Measurements from ENCODE around the gene ENOX1.
A peak's percentile ranks its signal among the peaks of the same experiment; 100 is the strongest.

The ENOX1 gene

DNA sequence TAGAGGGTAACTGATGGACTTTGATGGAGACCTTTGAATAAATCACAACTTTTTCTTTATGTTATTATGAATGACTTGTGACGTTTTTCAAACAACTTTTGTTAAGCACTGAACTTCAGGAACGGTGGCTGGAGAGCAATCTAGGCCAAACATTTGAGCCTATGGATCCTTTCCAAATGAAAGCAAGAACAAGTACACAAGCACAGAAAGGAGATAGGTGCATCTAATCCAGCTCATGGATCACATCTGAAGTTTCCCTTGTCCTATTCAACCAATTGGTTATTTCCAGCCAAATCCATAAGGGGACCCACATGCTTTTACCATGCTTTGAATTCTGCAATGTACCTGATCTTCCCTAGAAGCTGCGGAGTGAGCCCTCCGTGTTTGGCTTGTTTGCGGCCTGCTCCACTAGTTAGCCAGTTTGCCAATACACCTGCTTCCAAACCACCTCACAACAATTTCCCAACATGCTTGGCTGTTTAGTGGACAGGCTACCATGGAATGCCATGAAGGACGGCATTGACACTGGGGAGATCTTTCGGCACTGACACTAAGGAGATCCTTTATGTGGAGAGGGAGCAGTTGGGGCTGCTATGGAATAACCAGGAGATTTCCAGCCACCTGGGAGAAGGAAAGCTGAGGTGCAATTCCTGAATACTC is 447.5 kb downstream of the ENOX1 start:
- no peak for DNase-seq

DNA sequence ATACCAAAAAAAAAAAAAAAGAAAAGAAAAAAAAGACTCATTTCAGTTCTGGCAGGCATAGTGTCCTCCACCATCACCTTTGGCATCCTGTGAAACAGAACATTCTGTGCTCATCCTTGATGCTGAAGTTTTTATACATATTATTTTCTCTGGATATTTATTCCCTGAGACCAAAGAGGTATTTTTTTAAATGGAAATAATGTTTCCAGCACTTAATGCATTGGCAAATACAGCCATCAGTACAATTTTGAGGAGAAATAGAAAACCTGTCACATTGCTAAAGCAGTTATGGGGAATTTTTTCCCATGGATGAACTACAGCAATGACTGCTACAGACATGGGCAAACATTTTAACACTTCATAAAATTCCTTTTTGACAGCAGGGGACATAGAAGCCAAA is 451.0 kb downstream of the ENOX1 start:
- DNase-seq = no peak

DNA sequence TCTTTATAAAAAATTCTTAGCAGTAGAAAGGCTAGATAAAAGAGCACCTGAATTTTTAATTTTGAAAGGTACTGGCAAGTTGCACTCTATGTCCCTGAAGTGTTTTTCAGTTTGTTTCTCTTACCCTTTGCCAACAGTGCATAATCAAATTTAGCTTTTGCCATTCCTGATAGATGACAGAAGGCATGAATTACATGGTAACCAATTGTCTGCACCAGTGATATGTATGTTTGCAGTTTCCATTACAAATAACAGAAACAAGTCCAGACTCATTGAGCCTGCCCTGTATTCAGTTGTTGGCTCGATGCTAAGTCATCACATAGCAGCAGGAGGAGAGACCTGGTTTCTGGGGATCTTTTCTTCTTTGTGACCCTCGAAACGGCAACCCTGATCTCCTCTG is 453.6 kb downstream of the ENOX1 start:
- DNase-seq = no peak

DNA sequence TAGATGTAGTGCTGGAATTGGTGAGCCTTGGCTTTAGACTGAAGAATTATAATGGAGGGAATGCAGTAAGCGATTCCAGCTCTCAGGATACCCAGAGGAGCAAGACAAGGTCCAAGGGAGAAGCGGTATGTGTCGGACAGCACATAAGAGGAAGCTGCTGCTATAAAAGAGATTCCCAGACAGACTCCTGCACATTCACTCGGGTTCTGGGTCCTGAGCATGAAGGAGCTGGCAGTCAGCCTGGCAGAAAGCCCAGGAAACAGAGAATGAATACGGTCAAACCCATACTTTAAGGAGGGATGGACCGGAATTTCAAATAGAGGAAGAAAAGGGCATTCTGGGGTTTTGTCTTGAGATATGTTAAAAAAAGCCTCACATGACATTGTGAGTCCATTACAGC is 455.1 kb downstream of the ENOX1 start:
- DNase-seq = no peak

DNA sequence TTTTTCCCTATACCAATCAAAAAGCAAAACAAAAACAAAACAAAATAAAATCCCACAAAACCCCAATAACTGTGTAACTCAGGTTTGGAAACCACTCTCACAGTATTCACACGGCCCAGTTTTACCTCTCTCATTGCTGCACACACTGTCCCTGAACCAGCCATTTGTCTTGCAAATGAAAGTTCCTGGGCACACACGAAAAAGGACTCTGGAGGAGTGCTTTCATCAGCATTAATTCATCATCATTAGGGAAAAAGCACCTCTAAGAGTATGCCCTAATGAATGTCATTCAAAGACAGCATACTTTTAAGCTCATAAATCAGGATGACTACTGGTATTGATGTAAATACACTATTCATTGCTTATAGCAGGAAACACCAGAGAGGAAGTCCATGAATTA is 457.1 kb downstream of the ENOX1 start:
- DNase-seq = no peak

DNA sequence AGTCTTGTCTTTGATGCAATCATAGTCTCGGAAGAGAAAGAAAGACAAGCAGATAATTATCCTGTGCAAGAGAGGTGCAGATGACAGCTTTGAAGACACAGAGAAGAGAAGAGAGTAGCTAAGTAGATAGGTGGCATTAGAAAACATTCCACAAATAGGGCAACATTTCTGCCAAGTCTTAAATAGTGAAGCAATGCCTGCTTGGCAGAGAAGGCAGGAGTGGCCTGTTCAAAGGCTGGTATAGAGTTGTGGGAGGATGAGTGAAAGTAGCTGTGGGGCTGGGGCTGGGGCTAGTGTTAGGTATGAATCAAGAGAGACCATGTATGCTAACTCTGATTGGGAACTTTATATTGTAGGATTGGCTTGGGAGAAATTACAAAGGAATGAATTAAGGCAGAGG is 457.9 kb downstream of the ENOX1 start:
- no peak for DNase-seq

DNA sequence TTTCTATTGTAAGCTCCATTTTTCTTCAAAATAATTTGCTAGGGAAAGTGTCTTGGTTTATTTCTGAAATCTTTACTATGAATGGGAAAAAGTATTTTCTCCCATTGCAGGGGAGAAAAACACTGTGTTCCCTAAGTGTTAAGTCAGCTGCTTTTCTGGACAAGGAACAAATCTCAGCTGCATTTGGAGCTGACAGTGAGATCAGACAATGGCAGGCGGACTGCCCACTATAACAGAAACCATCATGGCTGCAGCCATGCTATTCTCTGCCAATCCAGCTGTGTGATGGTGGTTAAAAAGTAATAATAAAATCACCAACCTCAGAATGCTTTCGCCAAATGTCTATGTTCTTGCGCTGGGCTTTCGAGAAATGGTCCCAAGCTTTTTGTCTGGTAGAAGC is 460.7 kb downstream of the ENOX1 start:
- no peak for DNase-seq

DNA sequence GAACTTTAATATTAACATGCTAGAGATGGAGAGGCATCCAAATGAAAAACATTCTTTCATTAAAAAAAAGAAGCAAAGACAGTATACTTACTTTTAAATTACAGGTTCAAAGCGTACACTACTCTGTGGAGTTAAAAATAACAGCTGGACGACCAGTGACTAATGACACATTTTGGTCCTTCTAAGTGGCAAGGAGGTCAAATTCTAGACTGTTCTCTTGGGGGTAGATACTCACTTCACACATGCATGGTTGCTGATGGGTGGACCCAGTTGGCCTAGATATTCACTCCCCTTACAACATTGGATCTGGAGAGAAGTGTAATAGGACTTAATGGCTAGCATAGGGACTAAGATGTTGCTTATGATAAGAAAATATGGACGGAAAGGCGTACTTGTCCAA is 461.1 kb downstream of the ENOX1 start:
- no peak for DNase-seq

DNA sequence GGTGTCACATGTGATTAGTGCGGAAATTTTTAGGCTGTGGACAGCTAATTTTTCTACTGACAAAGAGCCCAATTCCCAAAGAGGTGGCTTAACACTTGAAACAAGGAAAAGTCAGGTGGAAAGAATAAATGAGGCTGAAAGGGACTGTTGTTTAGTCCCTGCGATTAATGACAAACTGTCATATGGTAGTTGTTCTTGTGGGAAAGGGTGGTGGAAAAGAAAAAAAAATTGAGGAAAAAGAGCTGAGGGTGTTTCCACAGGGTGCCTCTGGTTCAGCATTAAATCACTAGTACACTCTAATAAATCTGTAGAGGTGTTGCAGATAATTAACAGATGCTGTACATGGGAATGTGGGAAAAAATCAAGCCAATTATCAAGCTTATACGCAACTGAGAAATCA is 462.6 kb downstream of the ENOX1 start:
- no peak for DNase-seq

DNA sequence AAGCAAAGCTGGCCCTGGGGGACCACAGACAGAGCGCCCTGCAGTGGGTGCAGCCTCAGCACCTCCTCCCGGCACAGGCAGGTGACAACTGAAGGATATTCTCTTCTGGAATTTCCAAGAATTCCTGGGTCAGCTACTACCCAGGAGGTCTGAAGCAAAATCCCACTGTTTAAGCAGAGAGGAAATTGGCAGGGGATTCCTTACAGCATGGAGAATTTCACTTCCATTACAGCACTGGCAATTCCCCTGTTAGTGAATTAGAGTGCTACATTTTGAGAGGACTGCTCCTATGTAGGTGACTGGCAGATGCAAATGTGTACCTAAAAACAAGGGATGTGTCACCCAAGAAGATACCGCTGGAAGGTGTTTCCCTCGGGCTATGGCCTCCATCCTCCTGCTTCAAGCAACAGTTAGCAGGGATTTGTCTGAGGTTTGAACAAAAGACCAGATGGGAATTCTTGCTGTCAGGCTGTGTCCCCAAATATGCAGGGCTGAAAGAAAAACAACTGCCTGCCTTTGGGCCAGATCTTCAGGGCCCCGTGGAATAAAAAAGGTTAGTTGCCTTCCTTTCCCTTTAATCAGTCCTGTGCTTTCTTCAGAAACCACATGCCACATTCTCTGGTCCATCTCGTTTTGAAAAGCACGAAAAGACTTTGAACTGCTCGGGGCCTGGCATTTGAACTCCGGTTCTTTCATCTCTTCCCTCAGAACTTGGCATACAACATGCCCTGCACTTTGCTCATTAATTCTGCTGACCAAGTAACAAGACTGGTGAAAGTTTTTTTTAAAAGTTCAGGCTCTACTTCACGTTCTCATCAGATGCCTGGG is 466.9 kb downstream of the ENOX1 start:
- DNase-seq = no peak

DNA sequence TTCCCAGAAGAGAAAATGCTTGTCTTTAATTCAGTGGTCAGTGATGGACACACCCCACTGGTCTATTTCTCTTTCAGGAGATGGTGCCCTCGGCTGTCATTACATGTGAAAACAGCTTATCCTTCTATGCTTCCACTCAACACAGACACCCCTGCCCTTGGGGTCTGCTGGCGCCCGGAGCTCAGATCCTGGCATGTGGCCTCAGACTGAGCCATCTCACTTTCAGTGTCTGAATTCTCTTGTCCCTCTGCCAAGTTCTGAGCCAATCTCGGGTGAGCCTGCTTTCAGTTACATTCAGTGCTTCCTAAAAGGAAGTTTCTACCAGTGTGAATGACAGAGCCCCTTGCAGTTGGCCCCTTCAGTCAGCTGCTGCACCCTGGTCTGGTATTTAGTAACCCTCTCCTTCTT is 469.8 kb downstream of the ENOX1 start:
- peak; percentile 67 for DNase-seq

DNA sequence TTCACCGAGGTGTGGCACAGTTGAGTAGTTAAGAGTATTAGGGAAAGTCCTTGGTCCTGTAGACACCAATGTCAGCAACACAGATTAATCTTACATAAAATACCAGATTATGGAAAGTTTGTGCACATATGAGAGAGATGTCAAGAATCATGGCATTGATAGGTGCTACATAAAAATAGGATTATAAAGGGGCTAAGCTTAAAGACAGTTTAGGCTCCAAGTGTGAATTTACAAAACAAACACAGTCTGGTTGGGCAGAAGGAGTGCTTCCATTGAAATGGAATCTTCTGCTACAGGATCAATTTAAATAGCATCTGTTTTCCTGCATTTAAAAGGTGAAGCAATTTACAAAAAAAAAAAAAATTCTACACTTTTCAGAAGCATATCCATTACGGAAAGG is 470.5 kb downstream of the ENOX1 start:
- no peak for DNase-seq

DNA sequence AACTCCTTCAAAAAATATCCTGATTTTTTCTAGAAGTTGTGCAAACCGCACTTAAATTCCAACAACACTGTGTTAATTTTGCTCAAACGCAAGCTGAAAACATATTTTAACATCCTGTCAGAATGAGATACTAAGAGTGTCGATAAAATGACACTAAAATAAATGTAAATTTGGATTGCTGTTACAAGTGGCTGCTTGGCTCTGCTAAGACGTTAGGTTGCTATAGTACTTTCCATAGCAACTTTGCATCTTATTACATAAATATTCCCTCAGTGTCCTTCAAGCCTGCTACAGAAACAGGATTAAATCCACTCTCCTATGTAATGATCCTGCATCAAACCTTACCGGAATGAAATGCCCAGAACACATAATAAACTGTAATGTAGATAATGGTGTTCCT is 471.2 kb downstream of the ENOX1 start:
- DNase-seq = no peak

DNA sequence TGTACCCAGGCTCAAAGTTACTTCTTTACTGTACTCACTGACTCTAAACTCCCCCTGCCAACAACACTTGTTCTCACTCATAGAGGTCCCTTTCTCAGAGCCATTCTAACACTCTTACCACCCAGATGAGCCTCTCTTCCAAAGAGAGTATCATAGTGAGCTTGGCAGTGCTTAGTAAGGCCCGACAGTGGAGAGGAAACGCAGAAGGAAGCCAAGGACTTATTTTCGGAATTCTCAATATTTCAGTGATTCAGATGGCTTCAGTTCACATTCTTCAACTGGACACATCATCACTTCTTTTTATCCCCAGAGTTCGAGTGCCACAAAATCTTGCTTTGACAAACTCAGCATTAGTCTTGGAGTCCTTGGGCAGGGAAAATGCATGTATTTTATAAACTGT is 477.5 kb downstream of the ENOX1 start:
- no peak for DNase-seq

DNA sequence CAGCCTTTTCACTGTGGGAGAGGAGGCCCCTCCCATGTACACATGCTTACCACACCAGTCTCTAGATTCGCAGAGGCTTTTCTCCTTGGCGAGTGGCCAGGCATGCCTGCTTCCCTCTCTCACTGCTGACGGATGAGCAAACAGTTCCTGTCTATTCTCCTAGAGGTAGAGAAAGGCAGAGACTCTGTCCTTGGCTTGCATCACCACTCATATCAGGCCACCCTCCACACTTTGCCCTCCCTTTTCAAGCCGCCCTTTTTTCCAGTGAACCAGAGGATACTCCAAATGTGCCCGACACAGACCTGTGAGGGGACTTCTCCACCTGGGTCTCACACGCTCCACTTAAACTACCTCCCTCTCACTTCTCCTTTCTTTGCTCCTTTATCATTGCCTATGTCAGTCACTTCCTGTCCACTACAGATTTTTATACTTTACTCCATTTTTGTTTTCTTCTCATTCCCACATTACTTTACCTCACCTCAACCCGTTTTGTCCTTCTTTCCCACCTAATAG is 478.8 kb downstream of the ENOX1 start:
- peak; percentile 70 for DNase-seq

DNA sequence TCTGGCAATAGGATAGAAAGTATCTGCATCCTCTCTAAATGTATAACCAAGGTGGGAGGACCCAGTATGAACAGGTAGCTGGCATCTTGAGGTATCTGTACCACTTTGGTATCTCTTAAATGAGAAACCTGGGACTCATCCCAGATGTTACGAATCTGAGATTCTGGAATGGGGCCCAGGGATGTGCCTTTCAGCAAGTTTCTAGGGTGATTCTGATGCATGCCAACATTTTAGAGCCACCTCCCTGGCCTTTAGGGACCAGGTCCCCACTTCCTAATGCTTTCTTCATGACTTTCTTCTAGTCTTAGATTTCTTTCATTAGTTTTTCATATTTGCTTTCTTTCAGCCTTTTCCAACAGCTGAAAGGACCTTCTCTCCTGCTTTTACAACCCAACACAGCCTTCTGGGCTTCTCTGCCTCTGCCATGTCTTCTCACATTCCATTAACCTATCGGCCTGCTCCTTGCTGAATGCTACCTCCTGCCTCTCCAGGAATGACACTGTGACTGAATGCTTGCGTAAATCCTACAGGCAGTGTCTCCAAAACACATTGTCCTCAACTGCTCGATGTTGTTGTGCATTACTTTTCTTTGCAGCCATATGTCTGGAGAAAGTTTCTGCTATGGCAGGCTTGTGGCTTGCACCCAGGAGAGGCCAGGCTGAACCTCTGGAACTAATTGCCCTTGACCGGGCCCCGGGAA is 479.4 kb downstream of the ENOX1 start:
- no peak for DNase-seq

DNA sequence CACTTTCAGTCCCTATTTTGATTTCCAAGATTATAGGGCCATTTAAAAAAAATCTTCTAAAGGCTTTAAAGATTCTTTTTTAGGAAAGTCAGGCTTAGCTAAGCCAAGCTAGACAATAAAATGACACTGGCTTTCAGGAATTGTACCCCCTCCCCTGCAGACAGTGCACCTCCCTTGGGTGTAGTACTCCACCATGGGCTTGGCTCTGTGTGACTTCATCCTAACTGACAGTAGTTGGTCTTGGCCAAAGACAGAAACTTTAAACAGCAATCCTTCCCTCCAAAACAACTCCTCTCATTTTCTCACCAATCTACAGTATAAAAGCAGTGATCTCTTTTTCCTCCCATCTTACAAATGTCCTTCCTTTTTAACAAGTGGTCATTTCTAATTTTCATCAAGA is 480.4 kb downstream of the ENOX1 start:
- no peak for DNase-seq

DNA sequence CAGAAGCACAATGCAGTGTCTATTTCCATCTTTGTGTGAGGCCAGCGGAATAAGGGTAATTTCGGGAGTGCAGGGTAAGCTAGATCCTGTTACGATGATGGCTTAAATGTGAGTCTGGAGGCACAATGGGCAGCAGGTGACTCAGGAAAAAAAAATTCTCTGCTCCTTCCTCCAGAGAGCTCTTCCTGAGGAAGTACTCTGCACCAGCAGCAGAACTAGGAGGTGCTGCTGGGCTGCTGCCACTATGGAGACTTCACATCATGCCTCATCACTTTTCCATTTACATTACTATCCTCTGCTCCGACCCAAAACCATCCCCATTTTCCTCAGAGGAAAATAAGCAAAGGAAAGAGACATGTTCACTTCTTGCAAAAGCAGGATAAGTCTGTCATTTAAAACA is 481.4 kb downstream of the ENOX1 start:
- DNase-seq = no peak

DNA sequence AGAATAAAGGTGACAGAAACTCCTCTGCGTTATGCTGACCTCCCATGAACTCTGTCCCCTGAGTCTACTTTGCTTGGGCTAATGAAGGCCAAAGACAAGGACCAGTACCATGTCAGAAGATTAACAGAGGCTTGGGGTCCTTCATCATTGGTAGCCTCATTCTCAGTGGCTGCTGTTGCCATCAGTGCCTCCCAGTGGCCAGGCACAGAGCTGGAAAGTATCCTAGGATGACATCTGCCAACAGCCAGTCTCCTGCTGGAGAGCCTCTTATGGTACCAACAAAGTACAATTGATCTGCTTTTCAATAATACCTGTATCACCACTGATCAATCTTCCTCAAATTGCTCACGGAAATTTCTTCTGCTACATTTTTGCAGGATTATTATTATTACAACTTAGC is 481.8 kb downstream of the ENOX1 start:
- no peak for DNase-seq

DNA sequence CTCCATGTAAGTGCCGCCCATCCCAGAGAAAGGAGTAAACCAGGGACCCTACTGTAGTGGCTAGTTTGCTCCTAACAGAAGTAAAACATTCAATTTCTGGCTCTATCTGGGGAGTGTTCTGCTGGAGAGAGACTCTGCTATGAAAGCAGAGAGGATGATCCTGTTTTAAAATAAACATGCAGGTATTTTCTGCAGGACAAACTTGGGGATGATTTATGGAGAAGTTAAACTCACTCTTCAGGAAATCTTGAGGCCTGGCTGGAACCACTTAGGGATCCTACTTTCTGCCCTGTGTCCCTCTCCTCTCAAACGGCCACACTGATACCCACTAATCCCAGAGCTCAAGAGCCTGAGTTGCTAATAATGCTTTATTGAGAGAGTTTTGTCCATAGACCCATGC is 482.3 kb downstream of the ENOX1 start:
- DNase-seq = no peak

DNA sequence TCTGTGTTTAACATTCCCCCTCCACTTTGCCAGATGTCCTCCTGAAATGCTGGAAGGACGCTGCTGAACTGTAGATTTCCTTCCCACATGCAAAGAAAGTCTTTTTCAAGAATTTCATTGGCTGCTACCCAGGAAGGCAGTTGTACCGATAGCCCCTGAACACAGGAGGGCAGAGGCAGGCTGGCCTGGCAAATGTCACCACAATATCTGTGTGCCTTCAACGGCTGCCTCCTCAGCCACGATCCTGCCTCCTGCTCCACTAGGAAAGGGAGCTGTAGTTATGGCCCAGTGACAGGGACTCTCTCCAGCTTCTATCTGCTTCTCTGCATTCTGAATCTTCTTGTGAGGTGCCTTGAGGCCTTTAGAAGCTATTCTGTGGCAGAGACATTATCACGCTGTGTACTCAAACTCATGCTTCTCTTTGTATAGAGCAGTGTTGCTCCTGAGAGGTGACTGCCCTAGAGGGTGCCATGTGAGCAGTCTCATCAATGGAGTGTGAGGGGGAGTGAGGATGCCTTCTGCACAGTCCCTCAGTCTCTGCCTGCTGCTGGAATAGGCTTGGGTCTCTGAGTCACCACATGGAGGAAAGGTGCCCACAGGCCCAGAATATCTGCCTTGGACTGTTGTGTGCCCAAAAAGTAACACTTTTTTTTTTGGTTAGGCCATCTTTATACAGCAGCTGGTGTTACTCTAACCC is 483.6 kb downstream of the ENOX1 start:
- DNase-seq = peak; percentile 13

DNA sequence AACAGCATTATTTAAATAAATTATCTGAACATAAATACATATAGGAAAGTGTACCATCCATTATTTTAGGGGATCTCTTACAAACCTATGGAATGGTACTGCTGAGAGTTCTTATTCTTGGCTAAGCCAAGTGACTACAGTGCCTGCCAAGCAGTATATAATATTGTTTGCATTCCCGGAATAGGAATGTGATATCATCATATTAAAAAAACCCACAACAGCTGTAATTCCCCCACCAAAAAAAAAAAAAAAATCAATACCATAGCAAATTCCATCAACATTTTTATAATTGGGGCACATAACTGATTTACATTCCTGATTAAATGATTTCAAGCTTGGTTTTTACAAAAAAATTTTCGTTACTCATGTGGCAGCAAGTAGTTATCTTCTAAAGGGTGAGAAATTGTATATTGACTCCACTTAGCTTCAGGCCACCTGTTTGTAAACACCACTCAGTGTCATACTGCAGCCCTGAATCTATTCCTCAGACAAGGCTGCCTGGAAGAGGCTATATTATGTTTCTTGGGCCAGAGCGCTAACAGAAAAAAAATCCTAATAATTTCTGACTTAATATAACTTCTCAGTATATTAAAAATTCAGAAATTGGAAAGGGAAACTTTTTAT is 485.3 kb downstream of the ENOX1 start:
- DNase-seq = no peak

DNA sequence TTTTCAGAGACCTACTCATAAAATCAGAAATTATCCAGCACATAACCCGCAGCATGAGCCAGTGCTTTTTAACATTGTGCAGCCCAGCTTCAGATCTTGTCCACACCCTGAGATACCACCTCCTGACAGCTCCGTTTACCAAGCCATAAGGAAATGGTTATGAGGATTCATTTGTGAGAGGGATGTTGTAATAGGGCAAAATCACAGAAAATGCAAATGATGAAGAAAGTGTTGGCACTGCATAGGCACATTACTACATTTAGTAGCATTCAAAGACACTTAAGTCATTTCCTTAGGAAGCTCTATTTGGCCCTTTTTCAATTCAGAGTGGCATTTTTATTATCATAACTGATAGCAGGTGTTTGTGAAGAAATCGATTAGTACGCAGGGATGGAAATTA is 485.9 kb downstream of the ENOX1 start:
- no peak for DNase-seq
